Stimulated activated memory B cell treated with anti-CD40 and anti-IgM and Interleukin-4, amounts not matched to agents 10 μg/mL and 1 μg/mL and 100 μg/mL, for 72 hours (primary cell): ENCODE results near the gene GPRC5D.

Experiments
- ATAC-seq: fragments of 150-1000 bp; cut with Tn5 transposase; 2 replicates; pipeline ENCODE4 v1.10.0; 2021
- H3K27ac Mint-ChIP-seq: one replicate; pipeline ENCODE4 v1.8.0; 2022; ENCODE audit warnings: mild to moderate bottlenecking, mixed read lengths
- H3K27me3 Mint-ChIP-seq: one replicate; pipeline ENCODE4 v1.8.0; 2022; ENCODE audit warnings: mixed read lengths
- H3K36me3 Mint-ChIP-seq: one replicate; pipeline ENCODE4 v1.8.0; 2022; ENCODE audit warnings: mixed read lengths
- H3K4me1 Mint-ChIP-seq: one replicate; pipeline ENCODE4 v1.8.0; 2022; ENCODE audit warnings: mixed read lengths
- H3K4me3 Mint-ChIP-seq: one replicate; pipeline ENCODE4 v1.8.0; 2022; ENCODE audit warnings: mild to moderate bottlenecking, moderate library complexity, mixed read lengths
- H3K9me3 Mint-ChIP-seq: one replicate; pipeline ENCODE4 v1.8.0; 2022; ENCODE audit warnings: mixed read lengths

Gene GPRC5D

DNA sequence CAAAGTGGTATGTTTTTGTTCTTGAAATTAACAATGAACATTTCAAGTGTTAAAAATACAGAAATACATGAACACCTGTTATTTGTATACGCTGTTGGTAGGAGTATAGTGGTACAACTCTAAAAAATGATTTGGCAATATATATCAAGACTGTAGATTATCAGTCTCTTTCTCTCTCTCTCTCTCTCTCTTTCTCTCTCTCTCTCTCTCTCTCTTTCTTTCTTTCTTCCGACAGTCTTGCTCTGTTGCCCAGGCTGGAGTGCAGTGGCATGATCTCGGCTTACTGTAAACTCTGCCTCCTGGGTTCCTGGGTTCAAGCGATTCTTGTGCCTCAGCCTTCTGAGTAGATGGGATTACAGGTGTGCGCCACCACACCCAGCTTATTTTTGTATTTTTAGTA, 35.5 kb upstream of the GPRC5D start:
- Mint-ChIP-seq H3K4me1 (peaks cover 9% of the 10 kb centered on the region), H3K36me3 (peaks cover 13% of the 10 kb centered on the region), H3K27ac (no peak overlapping the region), H3K27me3 (no peaks in the 10 kb centered on the region), H3K4me3 (no peak overlapping the region), H3K9me3 (no peaks in the 10 kb centered on the region)
- no peak for ATAC-seq

DNA sequence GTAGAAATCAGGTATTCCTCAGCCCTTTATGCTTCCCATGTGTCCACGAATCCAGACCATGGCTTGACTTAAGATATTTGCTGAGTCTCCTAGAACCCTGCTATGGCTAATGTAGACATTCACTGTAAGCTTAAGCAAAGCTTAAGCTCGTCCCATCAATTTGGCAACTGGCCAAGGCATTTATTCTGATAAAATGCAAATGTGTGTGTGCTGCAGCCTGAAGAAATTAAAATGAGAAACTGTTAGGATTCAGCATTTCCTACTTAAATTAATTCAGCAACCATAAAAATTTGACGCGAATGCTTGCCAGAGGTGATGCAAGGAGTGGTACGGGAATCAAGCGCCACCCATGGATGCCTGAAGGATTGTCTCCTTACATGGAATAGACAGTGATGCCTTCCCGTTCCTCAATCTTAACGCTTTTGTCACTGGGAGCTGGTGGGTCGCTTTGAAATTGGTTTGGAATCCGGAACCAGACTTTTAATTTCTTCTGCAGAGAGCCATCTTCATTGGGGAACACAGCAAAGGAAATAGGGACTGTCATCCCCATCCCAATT, 34.9 kb upstream of the GPRC5D start:
- Mint-ChIP-seq H3K4me1 (peaks cover 9% of the 10 kb centered on the region), H3K27me3 (no peaks in the 10 kb centered on the region), H3K4me3 (no peak overlapping the region), H3K9me3 (no peaks in the 10 kb centered on the region), H3K27ac (no peak overlapping the region), H3K36me3 (peaks cover 13% of the 10 kb centered on the region)
- no peak for ATAC-seq

DNA sequence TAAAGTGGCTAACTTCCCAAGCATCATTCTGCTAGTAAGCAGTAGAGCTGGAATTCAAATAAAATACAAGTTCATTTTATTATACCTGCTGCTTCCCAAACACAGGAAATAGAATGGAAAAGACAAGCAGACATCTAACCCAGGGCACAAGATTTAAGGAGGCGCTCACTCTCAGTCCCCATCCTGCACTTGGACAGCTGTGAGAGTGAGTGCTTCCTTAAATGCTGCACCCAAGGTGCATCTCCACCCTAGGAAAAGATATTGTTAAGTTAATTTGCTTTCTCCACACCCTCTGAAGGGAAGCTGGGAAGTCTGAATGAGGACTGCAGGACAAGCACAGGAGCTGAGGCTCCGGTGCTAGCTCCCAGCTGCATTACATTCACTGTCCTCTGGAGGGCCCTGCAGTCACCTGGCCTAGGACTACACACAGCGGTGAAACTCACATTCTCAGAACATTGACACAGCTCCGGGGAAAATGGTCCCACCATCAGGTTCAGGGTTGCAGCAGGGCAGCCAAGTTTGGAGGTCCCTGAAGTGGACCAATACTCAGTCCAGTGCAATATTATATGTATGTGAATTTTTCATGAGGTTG, 33.9 kb upstream of the GPRC5D start:
- H3K27me3 Mint-ChIP-seq, result no peaks in the 10 kb centered on the region
- no peak overlapping the region for H3K4me3 Mint-ChIP-seq
- no peak for ATAC-seq
- peaks cover 13% of the 10 kb centered on the region for H3K36me3 Mint-ChIP-seq
- H3K27ac Mint-ChIP-seq, result no peak overlapping the region
- H3K9me3 Mint-ChIP-seq, result no peaks in the 10 kb centered on the region
- peaks cover 1% of the 10 kb centered on the region for H3K4me1 Mint-ChIP-seq

DNA sequence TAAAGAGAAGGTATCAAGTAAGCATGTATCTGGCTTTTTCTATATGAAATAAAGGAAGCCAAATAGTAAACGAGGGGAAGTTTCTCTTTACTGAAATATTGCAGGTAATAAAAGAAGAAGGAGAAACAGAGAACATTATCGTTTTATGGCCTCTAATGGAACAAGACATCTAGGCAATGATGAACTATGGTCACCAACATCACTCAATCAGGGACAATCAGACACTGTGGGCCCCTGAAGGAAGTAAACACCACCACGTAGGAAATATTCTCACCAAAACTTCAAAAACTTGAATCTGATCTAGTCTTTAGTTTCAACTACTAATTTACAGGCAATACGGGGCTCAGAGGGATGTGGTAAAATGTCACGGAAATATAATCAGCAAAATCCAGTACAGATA, 32.2 kb upstream of the GPRC5D start:
- Mint-ChIP-seq H3K36me3 (peaks cover 13% of the 10 kb centered on the region), H3K4me3 (no peak overlapping the region)

DNA sequence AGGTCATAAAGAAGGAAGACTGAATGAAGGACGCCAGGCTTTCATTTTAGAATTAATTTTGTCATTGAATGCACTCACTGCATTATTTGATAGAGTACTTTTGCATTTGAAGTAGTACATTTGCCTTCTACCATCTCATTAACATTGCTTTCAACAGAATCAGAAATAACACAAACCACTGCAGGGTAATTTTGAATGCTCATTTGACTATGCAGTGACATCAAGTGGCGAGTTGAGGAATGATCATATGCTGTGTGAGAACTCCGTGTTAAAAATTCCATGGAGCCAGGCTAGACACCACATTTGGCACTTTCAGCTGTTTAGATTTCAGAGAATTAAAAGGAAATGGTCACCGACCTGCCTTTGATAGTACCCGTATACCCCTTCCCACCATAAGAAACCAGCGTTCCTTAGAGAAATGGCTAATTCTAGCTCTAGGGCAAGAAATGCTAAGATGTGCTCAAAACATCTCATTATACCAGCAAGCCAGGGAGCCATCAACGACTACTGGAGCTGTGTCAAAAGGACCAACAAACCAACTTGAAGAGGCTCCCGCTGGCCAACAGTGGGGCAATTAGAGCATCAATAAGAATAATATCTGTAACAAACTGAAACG, 31.6 kb upstream of the GPRC5D start:
- no peaks in the 10 kb centered on the region for H3K27me3 Mint-ChIP-seq
- no peaks in the 10 kb centered on the region for H3K9me3 Mint-ChIP-seq
- no peak overlapping the region for H3K27ac Mint-ChIP-seq
- peaks cover 13% of the 10 kb centered on the region for H3K36me3 Mint-ChIP-seq
- no peak for ATAC-seq
- H3K4me1 Mint-ChIP-seq, result no peaks in the 10 kb centered on the region
- no peak overlapping the region for H3K4me3 Mint-ChIP-seq

More for the DNA sequence above, 32.2 kb upstream of the GPRC5D start:
- no peaks in the 10 kb centered on the region for H3K4me1 Mint-ChIP-seq
- ATAC-seq, result no peak
- no peak overlapping the region for H3K27ac Mint-ChIP-seq
- no peaks in the 10 kb centered on the region for H3K27me3 Mint-ChIP-seq
- no peaks in the 10 kb centered on the region for H3K9me3 Mint-ChIP-seq

DNA sequence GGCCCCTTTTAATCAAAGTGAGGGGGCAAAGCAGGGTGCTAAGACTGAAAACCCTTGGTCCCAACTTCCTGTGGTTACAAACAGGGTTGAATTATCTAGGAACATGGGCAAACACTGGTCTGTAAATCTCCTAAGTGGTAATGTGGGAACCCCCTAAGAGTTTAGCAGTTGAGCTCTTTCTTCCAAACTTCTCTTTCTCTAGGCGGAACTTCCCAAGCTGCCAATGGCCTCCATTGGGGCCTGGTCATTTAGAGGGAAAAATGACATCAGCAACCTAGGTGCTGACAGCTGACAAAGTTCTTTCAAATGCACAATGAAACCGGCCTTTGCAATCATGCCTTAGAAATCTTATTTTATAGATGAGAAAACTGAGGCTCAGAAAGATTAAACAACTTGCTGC, 30.4 kb upstream of the GPRC5D start:
- Mint-ChIP-seq H3K9me3 (no peaks in the 10 kb centered on the region), H3K27ac (no peak overlapping the region), H3K4me1 (no peaks in the 10 kb centered on the region), H3K36me3 (peaks cover 12% of the 10 kb centered on the region), H3K27me3 (no peaks in the 10 kb centered on the region), H3K4me3 (no peak overlapping the region)
- ATAC-seq, result no peak

DNA sequence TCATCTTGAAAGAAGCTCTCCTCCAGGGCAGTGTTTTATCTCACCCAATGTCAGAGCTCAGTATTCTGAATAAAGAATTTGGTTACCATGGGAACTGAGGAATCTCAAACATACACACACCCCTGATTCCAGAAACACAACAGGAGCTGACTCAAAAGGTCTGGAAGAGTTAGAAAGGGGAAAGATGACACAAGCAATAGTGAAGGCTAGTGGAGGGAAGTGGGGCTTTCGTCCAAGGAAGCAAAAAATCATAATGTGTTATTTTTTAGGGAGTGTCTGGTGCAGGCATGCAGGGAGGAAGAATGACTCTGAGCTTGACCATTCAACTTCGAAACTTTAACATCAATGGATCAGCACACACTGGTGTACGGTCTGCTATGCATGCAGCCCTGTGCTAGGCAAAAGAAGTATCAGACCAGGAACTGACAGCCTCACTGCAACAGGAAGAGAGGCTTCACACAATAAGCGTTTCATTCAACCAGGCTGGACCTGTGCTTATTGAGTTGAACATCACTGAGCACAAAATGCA, 27.8 kb upstream of the GPRC5D start:
- Mint-ChIP-seq H3K9me3 (no peaks in the 10 kb centered on the region), H3K27me3 (no peaks in the 10 kb centered on the region), H3K27ac (no peak overlapping the region), H3K4me1 (no peaks in the 10 kb centered on the region), H3K4me3 (no peak overlapping the region), H3K36me3 (peaks cover 16% of the 10 kb centered on the region)
- no peak for ATAC-seq

DNA sequence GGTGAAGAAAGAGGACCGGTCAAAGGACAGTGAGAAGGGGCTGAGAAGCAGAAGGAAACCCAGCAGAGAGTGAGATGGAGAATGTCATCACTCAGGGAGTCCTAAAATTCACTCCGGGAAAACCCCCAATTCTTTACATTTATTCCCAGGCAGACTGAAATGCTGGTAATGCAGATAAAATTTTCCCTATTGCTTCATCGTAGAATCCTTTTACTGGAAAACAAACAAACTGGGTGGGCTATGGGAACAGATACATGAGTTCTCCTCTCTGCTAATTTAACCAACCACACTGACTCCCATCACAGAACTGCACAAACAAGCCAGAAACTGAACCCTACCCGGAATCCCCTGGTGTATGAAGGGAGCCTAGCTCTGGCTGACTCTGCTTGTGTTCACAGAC, 27.2 kb upstream of the GPRC5D start:
- Mint-ChIP-seq H3K4me3 (no peak overlapping the region), H3K4me1 (no peaks in the 10 kb centered on the region)

DNA sequence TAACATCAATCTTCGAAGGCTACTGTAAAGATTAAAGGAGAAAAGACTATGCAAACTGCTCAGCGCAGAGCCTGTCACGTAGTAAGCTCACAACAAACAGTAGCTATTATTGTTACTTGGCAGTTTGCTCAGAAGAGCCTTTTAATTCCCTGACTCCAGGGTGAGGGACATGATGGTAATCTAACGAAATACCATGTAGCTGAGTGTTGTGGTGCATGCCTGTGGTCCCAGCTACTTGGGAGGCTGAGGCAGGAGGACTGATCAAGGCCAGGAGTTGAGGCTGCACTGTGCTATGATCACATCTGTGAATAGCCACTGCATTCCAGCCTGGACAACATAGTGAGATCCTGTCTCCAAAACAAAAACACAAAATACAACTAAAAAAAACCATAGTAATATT, 25.3 kb upstream of the GPRC5D start:
- ATAC-seq, result no peak
- Mint-ChIP-seq H3K27me3 (no peaks in the 10 kb centered on the region), H3K4me1 (no peaks in the 10 kb centered on the region), H3K9me3 (peaks cover 14% of the 10 kb centered on the region), H3K36me3 (peaks cover 34% of the 10 kb centered on the region), H3K27ac (no peak overlapping the region), H3K4me3 (no peak overlapping the region)

More for the DNA sequence above, 27.2 kb upstream of the GPRC5D start:
- peaks cover 3% of the 10 kb centered on the region for H3K9me3 Mint-ChIP-seq
- no peaks in the 10 kb centered on the region for H3K27me3 Mint-ChIP-seq
- ATAC-seq, result no peak
- peaks cover 17% of the 10 kb centered on the region for H3K36me3 Mint-ChIP-seq
- H3K27ac Mint-ChIP-seq, result no peak overlapping the region

DNA sequence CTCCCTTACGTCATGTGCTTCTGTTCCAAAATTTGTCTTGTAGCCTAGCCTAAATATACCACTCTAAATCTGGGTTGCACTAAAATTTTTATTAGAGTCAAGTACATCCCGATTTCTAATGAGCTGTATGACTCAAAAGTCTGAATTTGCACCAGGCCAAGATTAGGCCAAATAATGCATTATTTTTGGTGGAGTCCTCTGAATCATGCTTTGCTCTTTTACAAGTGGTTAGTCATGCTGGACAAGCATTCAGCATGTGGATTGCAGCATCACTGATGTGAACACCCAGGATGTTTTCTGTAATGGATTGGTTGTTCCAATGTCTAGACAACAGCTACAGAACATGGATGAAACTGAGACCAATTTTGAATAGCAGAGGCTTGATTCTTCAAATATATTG, 24.4 kb upstream of the GPRC5D start:
- Mint-ChIP-seq H3K27ac (no peak overlapping the region), H3K4me3 (no peak overlapping the region), H3K27me3 (no peaks in the 10 kb centered on the region), H3K9me3 (peaks cover 17% of the 10 kb centered on the region), H3K36me3 (peaks cover 43% of the 10 kb centered on the region), H3K4me1 (no peaks in the 10 kb centered on the region)
- no peak for ATAC-seq

DNA sequence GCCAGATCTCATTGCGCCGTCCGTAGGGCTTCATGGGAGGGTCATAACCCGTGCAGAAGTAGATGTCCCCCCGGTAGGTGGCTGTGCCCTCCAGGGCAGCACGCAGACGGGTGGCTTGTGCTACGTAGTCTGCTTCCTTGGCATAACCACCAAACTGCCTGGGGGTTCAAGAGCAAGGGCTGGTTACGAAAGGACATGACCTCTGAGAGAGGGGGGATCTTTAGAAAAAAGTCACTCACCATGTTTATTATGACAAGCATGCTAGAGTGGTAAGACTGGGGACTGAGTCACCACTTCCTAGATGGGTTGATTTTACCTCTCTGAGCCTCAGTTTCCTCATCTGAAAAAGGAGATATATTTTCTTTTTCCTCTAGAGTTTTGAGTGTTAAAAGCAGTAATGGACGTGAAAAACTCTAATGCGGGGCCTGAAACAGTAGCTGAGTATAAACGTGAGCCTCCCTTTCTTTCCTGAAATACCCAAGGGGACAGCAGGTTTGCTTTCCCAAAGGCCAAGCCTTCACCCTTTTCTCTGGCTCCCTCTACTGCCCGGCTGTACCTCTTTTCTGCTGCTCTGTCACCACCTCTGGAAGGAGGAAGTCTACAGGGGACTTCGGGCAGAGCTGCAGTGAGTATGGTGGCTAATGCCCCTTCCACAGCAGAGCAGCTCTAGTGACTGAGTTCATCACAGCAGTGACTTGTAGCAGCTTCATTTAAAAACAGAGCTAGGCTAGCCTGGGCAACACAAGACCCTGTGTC, 23.5 kb upstream of the GPRC5D start:
- H3K4me1 Mint-ChIP-seq, result no peaks in the 10 kb centered on the region
- ATAC-seq, result no peak
- H3K4me3 Mint-ChIP-seq, result no peak overlapping the region
- no peaks in the 10 kb centered on the region for H3K27me3 Mint-ChIP-seq
- H3K27ac Mint-ChIP-seq, result no peak overlapping the region
- peaks cover 46% of the 10 kb centered on the region for H3K36me3 Mint-ChIP-seq
- H3K9me3 Mint-ChIP-seq, result peaks cover 17% of the 10 kb centered on the region

DNA sequence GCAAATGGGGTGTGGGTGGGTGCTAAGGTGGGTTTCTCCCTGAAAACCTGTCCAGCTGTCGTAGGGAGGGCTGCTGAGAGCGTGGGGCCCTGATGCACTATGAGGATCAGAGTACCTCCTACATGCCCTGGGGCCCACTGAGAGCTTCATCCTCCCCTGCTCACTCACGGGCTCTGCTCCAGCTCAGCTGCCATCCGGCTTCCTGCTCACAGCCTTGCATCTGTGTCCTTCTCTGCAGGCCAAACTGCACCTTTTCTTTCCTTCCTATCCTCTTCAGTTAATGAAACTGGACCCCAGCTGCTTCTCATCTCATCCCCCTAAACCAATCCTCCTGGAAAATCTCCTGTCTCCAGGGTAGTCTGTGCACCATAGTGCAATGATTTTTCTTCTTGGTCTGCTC, 22.2 kb upstream of the GPRC5D start:
- Mint-ChIP-seq H3K27me3 (no peaks in the 10 kb centered on the region), H3K9me3 (peaks cover 17% of the 10 kb centered on the region), H3K36me3 (peaks cover 46% of the 10 kb centered on the region), H3K4me3 (no peak overlapping the region), H3K4me1 (no peaks in the 10 kb centered on the region), H3K27ac (no peak overlapping the region)
- no peak for ATAC-seq

DNA sequence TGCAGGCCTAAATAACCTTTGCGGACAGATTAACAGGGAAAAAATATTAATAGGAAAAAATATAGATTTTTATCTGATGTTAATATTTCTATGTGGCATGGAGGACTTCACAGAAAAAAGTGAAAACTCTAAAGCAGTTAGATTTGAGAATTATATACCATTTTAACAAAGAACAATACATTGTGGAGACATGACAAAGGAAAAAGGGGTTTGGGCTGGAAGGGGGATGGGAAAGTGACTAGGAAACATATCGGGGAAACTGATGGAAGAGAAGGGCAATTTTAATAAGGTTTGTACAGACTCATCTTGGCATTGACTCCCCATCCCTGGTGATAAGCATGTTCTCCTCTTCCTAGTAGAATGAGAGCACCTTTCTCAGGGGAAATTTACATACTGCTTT, 21.0 kb upstream of the GPRC5D start:
- peaks cover 52% of the 10 kb centered on the region for H3K36me3 Mint-ChIP-seq
- H3K9me3 Mint-ChIP-seq, result peaks cover 17% of the 10 kb centered on the region
- H3K4me3 Mint-ChIP-seq, result no peak overlapping the region
- H3K27ac Mint-ChIP-seq, result no peak overlapping the region
- no peaks in the 10 kb centered on the region for H3K4me1 Mint-ChIP-seq
- ATAC-seq, result no peak
- no peaks in the 10 kb centered on the region for H3K27me3 Mint-ChIP-seq

DNA sequence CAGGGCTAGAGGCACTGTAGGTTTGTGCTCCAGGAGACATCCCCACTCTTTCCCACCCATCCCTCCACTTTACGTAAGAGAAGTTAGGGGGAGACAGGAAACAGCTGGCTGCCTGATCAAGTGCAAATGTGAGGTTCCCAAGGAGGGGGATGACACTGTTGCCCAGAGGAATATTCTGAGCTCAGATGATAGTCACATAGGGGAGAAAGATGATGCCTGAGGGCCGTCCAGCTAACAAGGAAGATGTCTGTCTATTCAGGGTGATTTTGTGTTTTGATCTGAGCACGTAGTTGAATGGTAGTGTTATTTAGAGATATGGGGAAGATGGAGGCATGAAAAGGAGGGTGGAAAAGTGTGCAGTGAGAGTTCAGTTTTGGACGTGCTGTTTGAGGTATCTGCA, 13.9 kb upstream of the GPRC5D start:
- peaks cover 6% of the 10 kb centered on the region for H3K36me3 Mint-ChIP-seq
- no peaks in the 10 kb centered on the region for H3K9me3 Mint-ChIP-seq
- H3K4me1 Mint-ChIP-seq, result no peaks in the 10 kb centered on the region
- H3K27ac Mint-ChIP-seq, result no peak overlapping the region
- H3K4me3 Mint-ChIP-seq, result no peak overlapping the region
- H3K27me3 Mint-ChIP-seq, result no peaks in the 10 kb centered on the region
- no peak for ATAC-seq

DNA sequence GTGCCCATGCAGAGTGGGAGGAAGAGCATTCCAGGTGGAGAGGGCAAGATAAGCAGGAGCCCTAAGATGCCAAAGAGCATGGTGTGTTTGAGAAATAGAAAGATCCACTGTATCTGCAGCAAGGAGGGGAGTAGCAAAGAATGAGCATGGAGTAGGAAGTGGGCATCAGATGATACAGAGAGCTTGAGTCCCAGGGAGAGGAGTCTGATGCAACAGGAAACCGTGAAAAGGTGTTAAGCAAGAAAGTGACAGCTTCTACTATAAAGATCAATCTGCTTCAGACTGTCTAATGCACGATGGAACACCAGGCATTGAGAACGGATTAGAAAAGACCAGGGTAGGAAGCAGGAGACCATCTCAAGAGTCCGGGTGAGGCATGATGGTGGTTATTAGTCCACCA, 12.3 kb upstream of the GPRC5D start:
- H3K27me3 Mint-ChIP-seq, result no peaks in the 10 kb centered on the region
- ATAC-seq, result no peak
- H3K27ac Mint-ChIP-seq, result no peak overlapping the region
- no peak overlapping the region for H3K4me3 Mint-ChIP-seq
- H3K36me3 Mint-ChIP-seq, result peaks cover 6% of the 10 kb centered on the region
- no peaks in the 10 kb centered on the region for H3K4me1 Mint-ChIP-seq
- no peaks in the 10 kb centered on the region for H3K9me3 Mint-ChIP-seq
